Activated B cell treated with CpG ODN at 0.5 μM for 24 hours (primary cell): ENCODE data around the gene SCFD2. TPM values are rescaled to one million over a fixed set of nuclear protein-coding genes. Genes with fewer than 3 reads are reported as not detected.

Experiments used
- ATAC-seq: fragments of 200-7000 bp; cut with Tn5 transposase; one replicate; pipeline ENCODE4 v1.10.0; 2021; ENCODE audit warnings: low read depth, mild to moderate bottlenecking, moderate library complexity
- CTCF ChIA-PET: fragments of 350-600 bp; sonication (Branson Sonifier 250); formaldehyde crosslinking; loops from one replicate; lab custom pipeline; 2021; ENCODE audit warnings: antibody characterized with exemption; lab: Charles Lee
- POLR2A ChIA-PET: fragments of 350-600 bp; sonication (Branson Sonifier 250); formaldehyde crosslinking; loops from one replicate; lab custom pipeline; 2021; ENCODE audit warnings: antibody characterized with exemption; lab: Charles Lee
- DNase-seq: peaks from one replicate; pipeline ENCODE4 v3.0.0; 2022
- H3K27ac Mint-ChIP-seq: one replicate; pipeline ENCODE4 v1.8.0; 2020; ENCODE audit warnings: mixed read lengths
- H3K27me3 Mint-ChIP-seq: one replicate; pipeline ENCODE4 v1.8.0; 2021; ENCODE audit warnings: mixed read lengths
- H3K36me3 Mint-ChIP-seq: one replicate; pipeline ENCODE4 v1.8.0; 2021; ENCODE audit warnings: low read depth, mixed read lengths
- H3K4me1 Mint-ChIP-seq: one replicate; pipeline ENCODE4 v1.8.0; 2021; ENCODE audit warnings: mixed read lengths
- H3K4me3 Mint-ChIP-seq: one replicate; pipeline ENCODE4 v1.8.0; 2020; ENCODE audit warnings: mild to moderate bottlenecking, mixed read lengths
- H3K9me3 Mint-ChIP-seq: one replicate; pipeline ENCODE4 v1.8.0; 2020; ENCODE audit warnings: mixed read lengths
- CTCF ChIP-seq: fragments of 200-600 bp; IDR thresholded peaks from one replicate; pipeline ENCODE4 v1.8.0; 2022; ENCODE audit warnings: antibody characterized with exemption, mild to moderate bottlenecking
- intact Hi-C: fragments of 100-400 bp; cut with micrococcal nuclease; formaldehyde crosslinking; loops from one replicate; pipeline ENCODE4 v1.15.1; 2024
- total RNA-seq: library from RNA; stranded (reverse); gene quantifications from 2 replicates; pipeline ENCODE4 v1.2.3, GENCODE V29; 2022

The SCFD2 gene
- total RNA-seq, 1 donor from 2014 or later, result 46.6 TPM

GRCh38 chr4:53088152-53088551 is 277.7 kb downstream of the SCFD2 start:
- ATAC-seq, result no peak
- no peak for TF ChIP-seq CTCF
- DNase-seq, result no peak
- intact Hi-C loops, result no loop called here
- H3K9me3 Mint-ChIP-seq, result peaks cover 23% of the 10 kb centered on the region
- POLR2A ChIA-PET, result no interaction called here
- no peaks in the 10 kb centered on the region for H3K27me3 Mint-ChIP-seq
- CTCF ChIA-PET, result no interaction called here
- H3K36me3 Mint-ChIP-seq, result peaks cover 30% of the 10 kb centered on the region
- H3K4me3 Mint-ChIP-seq, result no peak overlapping the region
- no peak overlapping the region for H3K27ac Mint-ChIP-seq
- H3K4me1 Mint-ChIP-seq, result no peaks in the 10 kb centered on the region

GRCh38 chr4:53076374-53076958 is 289.4 kb downstream of the SCFD2 start:
- H3K36me3 Mint-ChIP-seq, result peaks cover 4% of the 10 kb centered on the region
- CTCF ChIA-PET, result no interaction called here
- POLR2A ChIA-PET, result no interaction called here
- intact Hi-C loops, result no loop called here
- no peaks in the 10 kb centered on the region for H3K4me1 Mint-ChIP-seq
- ATAC-seq, result no peak
- no peak overlapping the region for H3K27ac Mint-ChIP-seq
- no peak for TF ChIP-seq CTCF
- no peaks in the 10 kb centered on the region for H3K27me3 Mint-ChIP-seq
- no peak for DNase-seq
- peaks cover 3% of the 10 kb centered on the region for H3K9me3 Mint-ChIP-seq
- no peak overlapping the region for H3K4me3 Mint-ChIP-seq

GRCh38 chr4:53075162-53075785 is 290.6 kb downstream of the SCFD2 start:
- CTCF ChIA-PET, result no interaction called here
- POLR2A ChIA-PET, result no interaction called here
- no peak for DNase-seq
- H3K4me3 Mint-ChIP-seq, result no peak overlapping the region
- H3K27ac Mint-ChIP-seq, result no peak overlapping the region
- H3K9me3 Mint-ChIP-seq, result peaks cover 3% of the 10 kb centered on the region
- ATAC-seq, result no peak
- intact Hi-C loops, result no loop called here
- TF ChIP-seq CTCF, result no peak
- H3K4me1 Mint-ChIP-seq, result no peaks in the 10 kb centered on the region
- H3K36me3 Mint-ChIP-seq, result peaks cover 8% of the 10 kb centered on the region
- H3K27me3 Mint-ChIP-seq, result no peaks in the 10 kb centered on the region

- no peak overlapping the region for H3K27ac Mint-ChIP-seq
- ChIA-PET CTCF (no interaction called here), POLR2A (no interaction called here)
- H3K36me3 Mint-ChIP-seq, result peaks cover 14% of the 10 kb centered on the region
- no peaks in the 10 kb centered on the region for H3K27me3 Mint-ChIP-seq
- no peak for ATAC-seq
- intact Hi-C loops, result no loop called here
- no peaks in the 10 kb centered on the region for H3K4me1 Mint-ChIP-seq
- peaks cover 14% of the 10 kb centered on the region for H3K9me3 Mint-ChIP-seq
- no peak overlapping the region for H3K4me3 Mint-ChIP-seq
- no peak for TF ChIP-seq CTCF
- DNase-seq, result no peak
These were observed 297.0 kb downstream of the SCFD2 start for GRCh38 chr4:53068755-53069330.

- Mint-ChIP-seq H3K27me3 (no peaks in the 10 kb centered on the region), H3K36me3 (peaks cover 14% of the 10 kb centered on the region), H3K27ac (no peak overlapping the region), H3K9me3 (peaks cover 11% of the 10 kb centered on the region), H3K4me1 (no peaks in the 10 kb centered on the region), H3K4me3 (no peak overlapping the region)
- intact Hi-C loops, result no loop called here
- no peak for TF ChIP-seq CTCF
- ChIA-PET POLR2A (no interaction called here), CTCF (no interaction called here)
- DNase-seq (no peak), ATAC-seq (no peak)
These were observed 298.6 kb downstream of the SCFD2 start for GRCh38 chr4:53067125-53067802.
